Activated CD4-positive, alpha-beta T cell treated with anti-CD3 and anti-CD28 coated beads for 36 hours (primary cell): ENCODE data around the gene HOXD9. TPM values are rescaled to one million over a fixed set of nuclear protein-coding genes. Genes with fewer than 3 reads are reported as not detected.

Source experiments
- ATAC-seq: fragments of 200-7000 bp; cut with Tn5 transposase; one replicate; pipeline ENCODE4 v1.10.0; 2021; ENCODE audit warnings: mild to moderate bottlenecking, moderate library complexity
- CTCF ChIA-PET: fragments of 350-600 bp; sonication (Branson Sonifier 250); formaldehyde crosslinking; loops from one replicate; lab custom pipeline; 2021; ENCODE audit warnings: antibody characterized with exemption; lab: Charles Lee
- POLR2A ChIA-PET: fragments of 350-600 bp; sonication (Branson Sonifier 250); formaldehyde crosslinking; loops from one replicate; lab custom pipeline; 2021; ENCODE audit warnings: antibody characterized with exemption, inconsistent platforms; lab: Charles Lee
- DNase-seq: peaks from one replicate; pipeline ENCODE4 v3.0.0-alpha.2; 2020
- H3K27ac Mint-ChIP-seq: one replicate; pipeline ENCODE4 v1.8.0; 2021; ENCODE audit warnings: mixed read lengths
- H3K27me3 Mint-ChIP-seq: one replicate; pipeline ENCODE4 v1.8.0; 2021; ENCODE audit warnings: mixed read lengths
- H3K36me3 Mint-ChIP-seq: one replicate; pipeline ENCODE4 v1.8.0; 2021; ENCODE audit warnings: low read depth, mixed read lengths
- H3K4me1 Mint-ChIP-seq: one replicate; pipeline ENCODE4 v1.8.0; 2021; ENCODE audit warnings: mixed read lengths
- H3K4me3 Mint-ChIP-seq: one replicate; pipeline ENCODE4 v1.8.0; 2021; ENCODE audit warnings: mild to moderate bottlenecking, moderate library complexity, mixed read lengths
- H3K9me3 Mint-ChIP-seq: one replicate; pipeline ENCODE4 v1.8.0; 2021; ENCODE audit warnings: low read depth, mixed read lengths
- intact Hi-C, 2 experiments: fragments of 100-400 bp; cut with DNase I in 1 of 2; cut with micrococcal nuclease in 1 of 2; formaldehyde crosslinking; loops; one replicate each; pipeline versions ENCODE4 v1.14.2 to v1.15.1; 2022 to 2024; cut with DNase I, micrococcal nuclease
- microRNA-seq: library from miRNA; unstranded; fragments of <30 nt; microRNA quantifications from one replicate; pipeline ENCODE4 v1.2.0, GENCODE V29; 2021; ENCODE audit warnings: borderline replicate concordance
- total RNA-seq, 2 experiments: library from RNA; stranded (reverse); gene quantifications; one replicate each; pipeline ENCODE4 v1.2.3, GENCODE V29; 2021

Gene HOXD9
- total RNA-seq, 2 experiments from 2014 or later = not detected

DNA sequence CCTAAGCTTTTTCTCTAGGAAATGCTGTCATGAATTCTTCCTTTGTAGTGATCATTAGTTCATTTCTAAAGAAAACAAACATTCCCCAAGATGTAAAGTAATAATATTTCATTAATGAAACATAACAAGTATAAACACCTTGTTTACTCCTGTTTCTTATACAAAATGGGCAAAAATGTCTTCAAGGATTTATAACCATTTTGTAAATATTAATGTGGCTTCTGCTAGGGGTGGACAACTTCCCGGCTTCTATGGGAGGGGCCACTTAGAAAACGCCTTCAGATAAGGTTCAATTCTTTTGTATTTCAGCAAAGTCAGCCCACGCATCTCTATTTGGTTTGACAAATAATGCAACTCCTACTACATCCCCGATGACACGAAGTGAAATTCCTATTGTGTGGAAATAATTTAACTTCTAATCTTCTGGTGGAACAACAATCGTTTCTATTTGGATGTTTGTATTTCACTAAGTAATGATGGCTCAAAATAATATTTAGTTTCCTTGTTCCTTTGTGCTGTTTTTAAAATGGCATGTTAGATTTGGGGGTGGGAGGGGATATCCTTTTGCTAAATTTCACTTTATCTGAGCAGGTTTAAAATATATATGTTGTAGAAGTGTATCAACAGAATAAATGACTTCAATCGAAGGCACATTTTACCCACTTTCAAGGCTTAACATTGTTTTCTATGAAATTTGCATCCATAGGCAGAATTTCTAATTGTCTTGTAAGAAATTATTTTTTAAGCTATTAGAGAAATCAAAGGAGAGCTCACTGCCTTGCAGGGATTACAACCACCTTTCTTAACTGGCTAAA is 51.3 kb downstream of the HOXD9 start:
- ChIA-PET CTCF (interaction anchor here (0.9 to 1.5 kb wide), 5 partner anchors 12 to 76 kb away, joined by 3 to 5 read pairs (median 4); no protein-coding TSS in a partner anchor), POLR2A (no interaction called here)
- no peak overlapping the region for H3K4me3 Mint-ChIP-seq
- H3K27me3 Mint-ChIP-seq = peaks cover 73% of the 10 kb centered on the region
- peaks cover 2% of the 10 kb centered on the region for H3K36me3 Mint-ChIP-seq
- H3K4me1 Mint-ChIP-seq = peaks cover 25% of the 10 kb centered on the region
- no peak for DNase-seq
- intact Hi-C loops = loop anchor here in 1 of 2 experiments (5.0 kb wide), 1 partner anchor 36 kb away; no protein-coding TSS in a partner anchor
- no peaks in the 10 kb centered on the region for H3K9me3 Mint-ChIP-seq
- H3K27ac Mint-ChIP-seq = no peak overlapping the region
- no peak for ATAC-seq

DNA sequence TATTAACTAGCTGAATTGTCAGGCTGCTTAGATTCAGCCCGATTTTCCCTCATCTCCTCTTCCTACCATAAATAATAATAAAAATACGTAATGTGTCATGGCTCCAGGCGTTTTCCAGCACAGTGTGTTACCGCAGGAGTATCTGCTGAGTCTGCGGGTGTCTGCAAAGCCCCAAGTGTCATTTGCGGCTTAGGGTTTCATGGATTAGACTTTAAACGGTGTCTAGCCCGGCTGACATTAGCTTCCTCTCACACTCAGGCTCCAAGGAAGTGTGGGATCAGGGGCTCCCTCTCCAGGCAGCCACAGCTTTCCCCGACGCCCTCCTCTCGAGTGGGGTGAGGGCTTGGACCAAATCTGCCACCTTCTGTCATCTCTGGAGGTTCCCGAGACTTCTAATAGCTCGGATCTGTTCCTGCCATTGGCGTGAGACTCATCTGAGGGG is 51.9 kb downstream of the HOXD9 start:
- CTCF ChIA-PET = interaction anchor here (0.9 to 1.5 kb wide), 2 partner anchors 13 to 34 kb away, joined by 4 to 5 read pairs; no protein-coding TSS in a partner anchor
- Mint-ChIP-seq H3K27ac (no peak overlapping the region), H3K27me3 (peaks cover 76% of the 10 kb centered on the region), H3K4me1 (peaks cover 25% of the 10 kb centered on the region), H3K9me3 (no peaks in the 10 kb centered on the region), H3K4me3 (no peak overlapping the region), H3K36me3 (peaks cover 2% of the 10 kb centered on the region)
- intact Hi-C loops = loop anchor here in 1 of 2 experiments (5.0 kb wide), 1 partner anchor 37 kb away; no protein-coding TSS in a partner anchor
- ATAC-seq (no peak), DNase-seq (no peak)
- POLR2A ChIA-PET = no interaction called here

Small RNA genes lying within 50 kb of the gene (microRNA-seq; reads per million reads assigned to microRNA genes)
- gene MIR10B = 2.1 reads per million

Other genes with a start within 250 kb of the HOXD9 start
- gene LNPK, start 120.5 kb upstream of the HOXD9 start, total RNA-seq = 10 to 100 TPM; 27.3 to 36.0 TPM
- not detected for gene EVX2, start 38.8 kb upstream of the HOXD9 start, total RNA-seq
- not detected for gene HOXD13, start 30.0 kb upstream of the HOXD9 start, total RNA-seq
- not detected for gene HOXD12, start 22.9 kb upstream of the HOXD9 start, total RNA-seq
- not detected for gene HOXD11, start 15.4 kb upstream of the HOXD9 start, total RNA-seq
- not detected for gene HOXD10, start 5.9 kb upstream of the HOXD9 start, total RNA-seq
- not detected for gene HOXD8, start 7.0 kb downstream of the HOXD9 start, total RNA-seq
- not detected for gene HOXD4, start 28.8 kb downstream of the HOXD9 start, total RNA-seq
- not detected for gene HOXD3, start 34.6 kb downstream of the HOXD9 start, total RNA-seq
- not detected for gene HOXD1, start 65.9 kb downstream of the HOXD9 start, total RNA-seq
- gene MTX2, start 146.7 kb downstream of the HOXD9 start, total RNA-seq = 10 to 100 TPM; 22.6 to 28.6 TPM